HG03097 (cell line): ENCODE data around the gene TEX38.
"Not testable (repeated sequence)": the region's sequence is repeated elsewhere in the genome, so short reads cannot be mapped to it uniquely, and the experiment has no call there.

ENCODE experiments used
- ATAC-seq: cut with Tn5 transposase; IDR thresholded peaks from one replicate; pipeline ENCODE4 v1.9.1; 2021; ENCODE audit not compliant: unreplicated experiment, low FRiP score

The TEX38 gene

DNA sequence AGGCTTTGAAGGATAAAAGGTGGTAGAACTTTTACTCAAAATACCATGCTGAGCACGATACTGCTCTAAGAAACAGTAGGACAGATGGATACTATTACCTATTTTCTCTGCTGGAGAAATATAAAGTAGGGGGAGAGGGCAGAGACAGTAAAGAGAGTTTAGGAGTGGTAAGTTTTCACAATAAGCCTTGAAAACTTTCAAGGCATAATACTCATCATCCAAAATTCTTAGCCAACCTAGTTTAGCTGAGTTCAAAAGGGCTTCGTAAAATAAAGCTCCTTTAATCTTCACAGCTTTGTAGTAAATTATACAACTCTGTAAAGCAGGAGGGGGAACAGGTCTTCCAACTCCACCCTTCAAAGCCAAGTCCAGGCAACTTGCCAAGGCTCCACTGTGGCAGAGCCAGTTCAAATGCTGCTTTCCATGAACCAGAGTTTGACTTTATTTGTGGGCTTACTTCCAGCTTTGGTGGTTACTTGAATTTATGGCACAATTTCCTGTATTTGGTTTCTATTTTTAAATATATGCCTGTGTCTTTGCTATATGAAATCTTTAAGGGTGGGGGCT lies 15.5 kb downstream of the TEX38 start:
- ATAC-seq = no peak

DNA sequence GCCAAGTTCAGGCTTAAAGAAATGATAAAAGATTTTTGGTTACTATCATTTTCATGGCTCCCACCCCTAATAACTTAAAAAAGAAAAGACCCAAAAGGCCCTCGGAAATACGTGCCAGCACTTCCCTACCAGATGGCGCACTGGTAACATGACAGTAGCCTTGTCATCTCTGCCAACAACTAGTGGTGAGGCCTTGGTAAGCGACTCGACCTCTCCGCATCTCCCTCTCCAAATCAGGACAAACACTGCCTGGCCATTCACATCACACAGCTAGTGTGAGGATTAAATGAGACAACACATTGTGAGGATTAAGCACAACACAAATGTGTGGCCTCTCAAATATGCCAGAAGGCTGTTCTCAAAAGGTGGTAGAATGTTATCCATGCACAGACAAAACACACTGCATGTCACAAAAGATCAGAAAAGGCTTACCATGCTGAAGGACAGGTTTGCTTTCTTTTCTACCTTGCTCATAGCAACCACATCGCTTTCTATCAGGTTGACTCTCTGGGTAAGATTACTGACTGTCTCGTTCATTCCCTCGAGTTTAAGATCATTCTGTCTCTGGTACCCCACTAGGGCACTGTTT lies 16.4 kb downstream of the TEX38 start:
- ATAC-seq = no peak

GRCh38 chr1:46689356-46689755 lies 17.7 kb downstream of the TEX38 start:
- ATAC-seq = no peak

DNA sequence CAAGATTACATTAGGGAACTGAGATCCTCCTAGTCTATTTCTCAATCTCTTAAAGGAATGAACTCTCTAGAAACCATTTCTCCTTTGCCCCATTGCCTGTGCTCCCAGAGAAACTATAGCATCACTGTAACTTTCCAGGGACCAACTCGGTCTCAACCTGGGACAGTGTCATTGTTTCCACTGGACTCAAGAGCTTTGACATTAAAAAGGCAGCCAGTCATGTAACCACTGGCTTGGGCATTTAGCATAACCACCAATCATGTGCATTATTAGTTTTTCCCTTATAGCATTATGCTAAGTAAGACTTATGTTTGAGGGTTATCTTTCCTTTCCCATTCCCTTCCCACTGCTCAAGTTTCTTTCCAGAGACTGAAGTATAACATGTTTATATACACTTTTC lies 18.2 kb downstream of the TEX38 start:
- no peak for ATAC-seq

- no peak for ATAC-seq
Measured at GRCh38 chr1:46690931-46691421, 19.3 kb downstream of the TEX38 start.

GRCh38 chr1:46691997-46692790 lies 20.5 kb downstream of the TEX38 start:
- ATAC-seq = no peak

DNA sequence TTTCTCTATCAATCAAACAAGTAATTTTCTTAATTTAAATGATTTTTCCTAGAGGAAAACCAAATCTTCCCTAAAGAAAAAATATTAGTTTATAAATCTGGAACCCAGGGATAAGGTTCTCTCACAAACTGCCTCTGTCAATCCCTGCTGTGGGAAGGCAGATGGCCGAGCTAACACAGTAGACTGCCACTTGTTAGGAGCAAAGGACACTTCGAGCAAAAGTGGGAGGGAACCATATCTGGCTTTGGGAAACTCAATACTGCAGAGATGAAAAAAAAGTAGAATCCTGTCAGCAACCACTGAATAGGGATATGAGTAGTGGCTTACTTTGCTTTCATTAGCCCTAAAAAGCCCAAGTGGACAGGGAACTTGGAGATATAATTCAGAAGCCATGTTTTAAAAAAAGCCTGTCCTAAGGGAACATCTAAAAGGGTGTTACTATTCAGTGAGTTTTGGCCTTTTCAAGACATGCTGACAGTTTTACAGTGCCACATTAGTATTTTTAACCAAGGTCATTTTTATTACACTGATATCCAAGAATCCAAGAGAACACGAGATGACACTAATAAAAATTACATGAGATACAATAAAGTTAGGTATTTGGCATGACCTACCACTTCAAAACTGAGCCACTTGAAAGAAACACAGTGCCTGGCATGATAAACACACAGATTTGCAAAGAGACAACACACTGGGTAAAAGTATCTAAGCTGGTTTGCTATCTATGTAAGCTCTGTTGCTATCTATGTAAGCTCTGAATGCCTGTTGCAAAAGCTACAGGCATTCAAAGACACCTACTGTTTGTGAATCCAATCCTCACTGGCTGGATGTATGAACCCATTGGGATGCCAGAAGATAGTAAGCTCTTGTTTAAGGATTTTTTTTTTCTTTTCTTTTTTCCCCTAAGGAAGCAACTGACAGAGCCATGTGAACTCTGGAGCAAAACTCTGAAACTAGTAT lies 21.4 kb downstream of the TEX38 start:
- ATAC-seq = no peak

GRCh38 chr1:46694676-46695075 lies 23.0 kb downstream of the TEX38 start:
- ATAC-seq = not testable (repeated sequence)

GRCh38 chr1:46697053-46697452 lies 25.4 kb downstream of the TEX38 start:
- no peak for ATAC-seq

DNA sequence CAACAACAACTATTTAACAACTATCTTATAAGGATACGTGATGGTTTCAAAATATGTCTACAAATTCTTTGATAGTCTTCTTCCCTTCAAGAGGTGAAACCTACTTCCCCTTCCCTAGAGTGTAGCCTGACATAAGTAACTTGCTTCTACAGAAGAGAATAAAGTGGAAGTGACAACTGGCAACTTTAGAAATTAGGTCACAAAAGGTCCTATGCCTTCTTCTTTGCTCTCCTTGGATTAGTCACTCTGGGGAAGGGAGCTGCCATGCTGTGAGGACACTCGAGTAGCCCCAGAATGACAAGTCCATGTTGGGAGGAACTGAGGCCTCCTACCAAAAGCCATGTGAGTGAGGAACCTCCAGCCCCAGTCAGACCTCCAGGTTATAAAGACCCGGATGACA lies 28.0 kb downstream of the TEX38 start:
- ATAC-seq = no peak

GRCh38 chr1:46703927-46704641 lies 32.4 kb downstream of the TEX38 start:
- no peak for ATAC-seq

DNA sequence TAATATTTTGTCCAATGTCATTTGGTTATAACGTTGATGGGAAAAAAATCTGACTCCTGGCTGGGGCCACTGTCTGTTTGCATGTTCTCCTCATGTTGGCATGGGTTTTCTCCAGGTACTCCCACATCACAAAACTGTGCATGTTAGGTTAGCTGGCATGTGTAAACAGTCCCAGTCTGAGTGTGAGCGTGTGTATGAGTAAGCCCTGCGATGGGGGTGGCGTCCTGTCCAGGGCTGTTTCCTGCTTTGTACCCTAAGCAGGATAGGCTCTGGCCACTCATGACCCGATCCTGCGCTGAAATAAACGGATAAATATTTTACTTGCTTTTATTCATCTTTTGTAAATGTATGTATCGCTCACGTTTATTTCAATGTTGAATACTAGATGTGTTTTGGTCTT lies 33.8 kb downstream of the TEX38 start:
- ATAC-seq = no peak

- ATAC-seq = no peak
Measured at GRCh38 chr1:46708121-46708520, 36.5 kb downstream of the TEX38 start.

GRCh38 chr1:46714976-46715375 lies 43.3 kb downstream of the TEX38 start:
- no peak for ATAC-seq

DNA sequence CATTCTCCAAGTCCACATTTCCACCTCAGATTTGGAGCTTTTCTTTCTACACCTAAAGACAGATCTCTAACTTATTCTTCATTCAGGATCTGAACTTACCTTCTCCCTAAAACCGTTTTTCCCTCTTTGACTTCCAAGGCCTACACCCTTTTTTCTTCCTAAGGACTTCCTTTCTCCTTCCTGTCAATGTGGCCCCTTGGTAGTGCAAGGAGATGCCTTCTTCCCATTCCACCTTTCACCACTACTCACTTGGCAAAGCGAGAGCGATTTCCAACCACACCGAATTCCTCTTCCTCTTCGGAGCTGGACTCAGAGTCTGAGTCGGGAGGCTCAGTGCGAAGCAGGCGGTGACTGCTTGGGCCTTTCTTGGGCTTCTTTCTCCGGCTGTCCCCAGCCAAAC lies 46.0 kb downstream of the TEX38 start:
- no peak for ATAC-seq

- no peak for ATAC-seq
Measured at GRCh38 chr1:46718340-46718726, 46.7 kb downstream of the TEX38 start.

- peak; percentile 94 for ATAC-seq
Measured at GRCh38 chr1:46718727-46719622, 47.3 kb downstream of the TEX38 start, which contains the start of gene EFCAB14. TSS of gene EFCAB14 (minus strand) at chr1:46719114. CDS start at chr1:46718087, 1,027 bp downstream.

DNA sequence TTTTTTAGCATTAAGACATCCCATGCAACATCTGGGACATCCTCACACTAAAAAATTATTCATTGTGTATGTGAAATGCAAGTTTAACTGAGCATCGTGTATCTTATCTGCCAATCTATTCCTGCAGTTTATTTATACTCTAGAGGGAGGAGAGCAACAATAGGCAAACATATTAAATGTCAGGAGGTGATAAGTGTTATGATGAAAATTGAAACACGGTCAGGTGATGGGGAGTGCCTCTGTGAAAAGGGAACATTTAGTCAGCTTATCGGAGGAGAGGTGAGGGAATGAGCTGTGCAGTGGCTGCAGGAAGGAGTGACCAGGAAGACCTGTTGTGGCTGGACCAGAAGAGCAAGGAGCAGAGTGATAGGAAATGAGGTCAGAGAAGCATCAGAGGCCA lies 48.0 kb downstream of the TEX38 start:
- no peak for ATAC-seq

DNA sequence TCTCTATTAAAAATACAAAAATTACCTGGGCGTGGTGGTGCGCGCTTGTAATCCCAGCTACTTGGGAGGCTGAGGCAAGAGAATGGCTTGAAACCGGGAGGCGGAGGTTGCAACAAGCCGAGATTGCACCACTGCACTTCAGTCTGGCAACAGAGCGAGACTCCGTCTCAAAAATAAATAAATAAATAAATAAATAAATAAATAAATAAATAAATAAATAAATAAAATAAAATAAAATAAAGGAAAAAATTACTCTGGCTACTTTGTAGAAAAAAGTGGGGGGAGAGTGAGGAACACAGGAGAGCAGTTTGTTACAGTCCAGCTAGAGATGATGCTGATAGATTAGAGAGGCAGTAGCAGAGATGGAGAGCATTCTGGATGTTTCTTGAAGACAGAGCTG lies 48.7 kb downstream of the TEX38 start:
- not testable (repeated sequence) for ATAC-seq
